ENCODE measurements around the gene CBLB.
"Not testable (repeated sequence)": the region's sequence is repeated elsewhere in the genome, so short reads cannot be mapped to it uniquely, and the experiment has no call there.

Gene CBLB

GRCh38 chr3:105786241-105786640, 82.6 kb downstream of the CBLB start:
- DNase-seq (ENCODE audit: low read depth in 2 of 2): no peak

- DNase-seq (ENCODE audit: low read depth in 2 of 2): no peak
These were observed 83.0 kb downstream of the CBLB start for GRCh38 chr3:105785803-105786202.

- no peak for DNase-seq (ENCODE audit: low read depth in 2 of 2)
These were observed 85.2 kb downstream of the CBLB start for GRCh38 chr3:105783631-105784030.

- no peak for DNase-seq (ENCODE audit: low read depth in 2 of 2)
These were observed 86.9 kb downstream of the CBLB start for GRCh38 chr3:105781871-105782270.

GRCh38 chr3:105780107-105780506, 88.7 kb downstream of the CBLB start:
- no peak for DNase-seq (ENCODE audit: low read depth in 2 of 2)

- no peak for DNase-seq (ENCODE audit: low read depth in 2 of 2)
These were observed 93.4 kb downstream of the CBLB start for GRCh38 chr3:105775368-105775767.

- DNase-seq (ENCODE audit: low read depth in 2 of 2): no peak
These were observed 94.2 kb downstream of the CBLB start for GRCh38 chr3:105774444-105775180.

GRCh38 chr3:105773291-105773690, 95.5 kb downstream of the CBLB start:
- DNase-seq (ENCODE audit: low read depth in 2 of 2): no peak

GRCh38 chr3:105772635-105773034, 96.2 kb downstream of the CBLB start:
- DNase-seq (ENCODE audit: low read depth in 2 of 2): no peak

GRCh38 chr3:105771392-105771791, 97.4 kb downstream of the CBLB start:
- no peak for DNase-seq (ENCODE audit: low read depth in 2 of 2)

- no peak for DNase-seq (ENCODE audit: low read depth in 2 of 2)
These were observed 98.4 kb downstream of the CBLB start for GRCh38 chr3:105770410-105770809.

GRCh38 chr3:105767776-105768175, 101.0 kb downstream of the CBLB start:
- no peak for DNase-seq (ENCODE audit: low read depth in 2 of 2)

GRCh38 chr3:105767216-105767615, 101.6 kb downstream of the CBLB start:
- no peak for DNase-seq (ENCODE audit: low read depth in 2 of 2)

GRCh38 chr3:105765308-105765639, 103.5 kb downstream of the CBLB start:
- no peak for DNase-seq (ENCODE audit: low read depth in 2 of 2)

- no peak for DNase-seq (ENCODE audit: low read depth in 2 of 2)
These were observed 104.2 kb downstream of the CBLB start for GRCh38 chr3:105764378-105765307.

- no peak for DNase-seq (ENCODE audit: low read depth in 2 of 2)
These were observed 105.2 kb downstream of the CBLB start for GRCh38 chr3:105763659-105764036.

GRCh38 chr3:105762749-105763658, 105.8 kb downstream of the CBLB start:
- DNase-seq (ENCODE audit: low read depth in 2 of 2): no peak

- DNase-seq (ENCODE audit: low read depth in 2 of 2): not testable (repeated sequence)
These were observed 106.6 kb downstream of the CBLB start for GRCh38 chr3:105762214-105762613.

- no peak for DNase-seq (ENCODE audit: low read depth in 2 of 2)
These were observed 109.3 kb downstream of the CBLB start for GRCh38 chr3:105759442-105760078.

GRCh38 chr3:105758451-105758850, 110.4 kb downstream of the CBLB start:
- no peak for DNase-seq (ENCODE audit: low read depth in 2 of 2)

- no peak for DNase-seq (ENCODE audit: low read depth in 2 of 2)
These were observed 113.5 kb downstream of the CBLB start for GRCh38 chr3:105755121-105755886.
